ENCODE results near the gene FUT6.
A peak's percentile ranks its signal among the peaks of the same experiment; 100 is the strongest.
"Not testable (repeated sequence)": the region's sequence is repeated elsewhere in the genome, so short reads cannot be mapped to it uniquely, and the experiment has no call there.

Gene FUT6

GRCh38 chr19:5857203-5858081, 17.9 kb upstream of the FUT6 start:
- no peak for DNase-seq

GRCh38 chr19:5855151-5855550, 15.6 kb upstream of the FUT6 start:
- not testable (repeated sequence) for DNase-seq

GRCh38 chr19:5854121-5854520, 14.6 kb upstream of the FUT6 start:
- DNase-seq: not testable (repeated sequence)

GRCh38 chr19:5851302-5851701, 11.8 kb upstream of the FUT6 start, which contains the start of gene FUT3:
TSS of gene FUT3 (minus strand) at chr19:5851449.
- DNase-seq: peak; percentile 45

GRCh38 chr19:5850743-5851293, 11.3 kb upstream of the FUT6 start:
- DNase-seq: peak; percentile 45

GRCh38 chr19:5850189-5850588, 10.7 kb upstream of the FUT6 start:
- DNase-seq: no peak

- not testable (repeated sequence) for DNase-seq
Observed at GRCh38 chr19:5848621-5849020, 9.1 kb upstream of the FUT6 start.

GRCh38 chr19:5847846-5848245, 8.3 kb upstream of the FUT6 start:
- DNase-seq: not testable (repeated sequence)

GRCh38 chr19:5844456-5845433, 5.2 kb upstream of the FUT6 start:
- no peak for DNase-seq

GRCh38 chr19:5843295-5843927, 3.9 kb upstream of the FUT6 start:
- DNase-seq: no peak

GRCh38 chr19:5841735-5842111, 2.2 kb upstream of the FUT6 start:
- not testable (repeated sequence) for DNase-seq

- no peak for DNase-seq
Observed at GRCh38 chr19:5838353-5839064, 993 bp downstream of the FUT6 start.

GRCh38 chr19:5837761-5838352, 1.6 kb downstream of the FUT6 start:
- no peak for DNase-seq

GRCh38 chr19:5832527-5833216, 6.8 kb downstream of the FUT6 start:
- no peak for DNase-seq

GRCh38 chr19:5832061-5832460, 7.4 kb downstream of the FUT6 start:
- no peak for DNase-seq

GRCh38 chr19:5831159-5831558, 8.3 kb downstream of the FUT6 start:
- DNase-seq: no peak

GRCh38 chr19:5829567-5830310, 9.8 kb downstream of the FUT6 start:
- DNase-seq: no peak

- no peak for DNase-seq
Observed at GRCh38 chr19:5828661-5829566, 10.6 kb downstream of the FUT6 start.
